DMS53 treated with DMSO at 0.1 percent for 48 hours (cell line): ENCODE measurements around the gene RRN3.
"Not testable (repeated sequence)": the region's sequence is repeated elsewhere in the genome, so short reads cannot be mapped to it uniquely, and the experiment has no call there.

Experiments
- DNase-seq: peaks from one replicate; lab custom pipeline; 2025; ENCODE audit not compliant: unreplicated experiment; lab: John Stamatoyannopoulos, UW

RRN3 gene, protein sequence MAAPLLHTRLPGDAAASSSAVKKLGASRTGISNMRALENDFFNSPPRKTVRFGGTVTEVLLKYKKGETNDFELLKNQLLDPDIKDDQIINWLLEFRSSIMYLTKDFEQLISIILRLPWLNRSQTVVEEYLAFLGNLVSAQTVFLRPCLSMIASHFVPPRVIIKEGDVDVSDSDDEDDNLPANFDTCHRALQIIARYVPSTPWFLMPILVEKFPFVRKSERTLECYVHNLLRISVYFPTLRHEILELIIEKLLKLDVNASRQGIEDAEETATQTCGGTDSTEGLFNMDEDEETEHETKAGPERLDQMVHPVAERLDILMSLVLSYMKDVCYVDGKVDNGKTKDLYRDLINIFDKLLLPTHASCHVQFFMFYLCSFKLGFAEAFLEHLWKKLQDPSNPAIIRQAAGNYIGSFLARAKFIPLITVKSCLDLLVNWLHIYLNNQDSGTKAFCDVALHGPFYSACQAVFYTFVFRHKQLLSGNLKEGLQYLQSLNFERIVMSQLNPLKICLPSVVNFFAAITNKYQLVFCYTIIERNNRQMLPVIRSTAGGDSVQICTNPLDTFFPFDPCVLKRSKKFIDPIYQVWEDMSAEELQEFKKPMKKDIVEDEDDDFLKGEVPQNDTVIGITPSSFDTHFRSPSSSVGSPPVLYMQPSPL

DNA sequence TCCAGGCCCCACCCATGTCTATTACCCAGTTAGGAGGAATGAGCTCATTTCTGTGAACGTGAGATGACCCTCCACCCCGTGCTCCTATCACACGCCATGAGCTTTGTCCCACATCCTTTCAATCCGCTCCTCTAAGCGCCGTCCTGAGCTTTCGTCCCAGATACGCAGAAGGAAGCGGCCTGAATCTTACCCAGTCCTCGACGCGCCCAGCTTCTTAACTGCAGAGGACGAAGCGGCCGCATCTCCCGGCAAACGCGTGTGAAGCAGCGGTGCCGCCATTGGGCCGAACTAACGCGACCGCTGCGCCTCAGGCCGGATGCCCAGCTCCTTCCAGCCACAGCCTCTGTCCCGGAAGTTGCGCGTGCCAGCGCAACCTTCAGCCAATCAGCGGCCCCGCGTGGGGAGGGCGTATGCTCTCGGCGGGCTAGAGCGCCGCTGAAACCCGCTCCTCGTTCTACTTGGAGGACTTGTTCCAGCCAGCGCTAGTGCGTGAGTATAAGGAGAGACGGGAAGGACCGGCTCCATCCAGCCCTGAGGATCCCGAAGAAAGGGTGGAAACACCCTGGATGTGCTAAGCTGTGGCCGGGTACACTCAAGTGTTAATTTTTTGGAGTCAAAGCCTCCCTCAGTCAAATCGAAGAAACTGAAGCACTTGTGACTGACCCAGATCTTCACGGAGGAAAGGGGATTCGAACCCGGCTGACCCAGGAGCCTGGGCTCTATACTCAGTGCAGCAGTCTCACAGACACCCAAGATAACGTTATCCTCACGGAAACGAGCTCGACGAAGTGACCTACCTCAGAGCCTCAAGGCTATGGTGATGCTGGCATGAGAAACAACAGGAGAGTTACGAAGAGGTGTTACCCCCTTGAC is at the start of gene RRN3:
TSS of gene RRN3 (minus strand) at position 318 of the 873 bp plus-strand sequence. CDS start at position 279, 39 bp downstream.
- DNase-seq: peak; percentile 55

DNA sequence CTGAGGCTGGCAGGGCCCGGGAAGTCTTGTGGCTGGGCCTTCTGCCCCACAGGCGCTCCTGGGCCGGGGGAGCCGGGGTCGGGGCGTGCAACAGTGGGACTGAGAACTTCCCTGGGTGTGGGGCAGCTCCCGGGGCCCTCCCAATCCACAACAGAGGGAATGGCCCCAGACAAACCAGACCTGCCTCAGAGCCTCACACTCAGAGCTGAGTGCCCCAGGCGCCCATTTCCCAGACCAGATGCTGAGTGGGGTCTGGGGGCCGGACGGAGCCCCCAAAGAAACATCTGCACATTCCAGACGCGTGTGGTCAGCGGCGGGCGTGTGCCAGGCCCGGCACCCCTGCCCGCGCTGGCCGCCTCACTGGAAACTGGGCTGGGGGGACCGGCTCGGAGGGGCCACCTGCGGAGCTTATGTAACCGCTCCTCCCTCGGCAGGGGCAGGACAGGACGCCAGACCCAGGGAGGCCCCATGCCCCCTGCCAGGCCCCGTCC is 49.6 kb upstream of the RRN3 start:
- DNase-seq: not testable (repeated sequence)

DNA sequence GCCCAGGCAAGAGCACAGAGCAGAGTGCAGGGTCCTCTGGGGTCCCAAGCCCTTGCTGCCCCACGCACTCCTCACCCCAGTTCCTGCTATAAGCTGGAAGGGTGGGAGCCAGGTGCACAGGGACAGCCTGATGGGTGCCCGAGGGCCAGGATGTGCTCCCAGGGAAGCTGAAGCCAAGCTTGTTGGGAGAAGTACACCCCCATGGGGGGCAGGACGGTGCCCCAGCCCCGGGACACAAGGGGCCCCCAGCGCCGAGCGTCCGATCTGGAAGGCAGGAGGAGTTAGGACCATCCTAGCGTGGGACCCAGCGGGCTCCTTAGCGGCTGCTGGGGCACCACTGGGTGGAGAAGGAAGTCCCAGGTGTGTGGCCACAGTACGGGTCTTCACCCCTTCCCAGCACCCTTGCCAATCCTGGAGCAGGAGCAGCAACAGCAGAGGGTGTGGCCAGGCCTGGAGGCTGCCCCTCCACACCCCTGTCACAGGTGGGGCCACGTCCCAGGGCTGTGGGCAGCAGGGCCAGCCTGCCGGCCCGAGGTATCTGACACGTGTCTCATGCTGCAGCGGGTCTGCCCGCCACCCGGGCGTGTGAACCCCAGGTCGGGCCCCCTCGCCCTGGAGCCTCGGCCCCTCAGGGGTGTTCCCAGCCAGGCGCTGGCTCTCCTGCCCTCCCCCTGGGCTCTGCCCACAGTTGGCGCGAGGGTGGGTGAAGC is 49.0 kb upstream of the RRN3 start:
- not testable (repeated sequence) for DNase-seq

DNA sequence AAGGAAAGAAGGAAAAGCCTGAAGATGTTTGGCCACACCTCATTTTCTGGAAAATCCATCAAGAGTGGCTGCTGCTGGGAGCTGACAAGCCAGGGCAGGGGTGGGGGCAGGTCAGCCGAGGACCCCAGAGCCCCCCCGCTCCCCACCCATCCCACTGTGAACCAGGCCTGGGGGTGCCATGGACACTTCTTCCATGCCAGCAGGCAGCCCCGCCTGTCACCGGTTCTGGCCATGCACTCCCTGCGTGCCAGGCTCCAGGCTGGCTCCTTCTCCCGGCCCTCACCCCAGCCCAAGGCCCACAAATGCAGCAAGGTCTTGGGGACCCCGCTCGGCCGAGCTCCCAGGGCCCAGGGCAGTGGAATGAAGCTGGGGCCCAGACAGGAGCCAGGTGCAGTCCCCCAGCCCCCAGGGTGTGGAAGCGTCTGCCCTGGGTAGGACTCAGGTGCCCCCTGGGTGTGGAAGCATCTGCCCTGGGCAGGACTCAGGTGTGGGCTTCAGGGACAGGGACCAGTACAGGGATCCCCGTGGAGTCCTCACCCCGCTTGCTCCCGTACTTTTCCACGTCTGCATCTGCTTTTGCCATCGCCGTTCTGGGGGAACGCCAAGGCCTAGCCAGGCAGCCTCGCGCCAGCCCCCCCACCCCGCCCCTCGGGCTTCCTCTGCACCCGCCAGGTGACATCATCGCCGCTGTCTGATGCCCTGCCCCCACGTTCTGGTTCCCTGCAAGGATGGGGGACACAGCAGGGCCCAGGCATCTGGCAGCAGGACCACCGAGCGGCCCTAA is 48.2 kb upstream of the RRN3 start:
- not testable (repeated sequence) for DNase-seq

DNA sequence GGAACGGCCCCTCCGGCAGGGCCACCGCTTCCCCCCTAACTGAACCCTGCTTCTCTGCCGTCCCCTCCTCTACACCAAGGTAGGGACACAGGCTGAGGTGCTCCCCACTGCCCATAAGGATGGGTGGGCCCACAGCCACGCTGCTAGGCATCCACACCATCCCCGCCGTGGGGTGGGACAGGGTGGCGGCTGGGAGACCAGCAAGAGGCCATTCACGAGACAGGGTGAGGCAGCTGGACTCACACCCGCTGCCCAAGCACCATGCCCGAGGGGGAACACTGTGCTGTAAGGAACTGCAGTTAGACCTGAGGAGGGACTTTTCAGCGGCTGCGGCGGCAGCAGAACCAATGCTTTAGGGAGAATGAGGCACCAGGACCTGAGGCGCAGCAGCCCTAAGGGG is 47.5 kb upstream of the RRN3 start:
- no peak for DNase-seq

DNA sequence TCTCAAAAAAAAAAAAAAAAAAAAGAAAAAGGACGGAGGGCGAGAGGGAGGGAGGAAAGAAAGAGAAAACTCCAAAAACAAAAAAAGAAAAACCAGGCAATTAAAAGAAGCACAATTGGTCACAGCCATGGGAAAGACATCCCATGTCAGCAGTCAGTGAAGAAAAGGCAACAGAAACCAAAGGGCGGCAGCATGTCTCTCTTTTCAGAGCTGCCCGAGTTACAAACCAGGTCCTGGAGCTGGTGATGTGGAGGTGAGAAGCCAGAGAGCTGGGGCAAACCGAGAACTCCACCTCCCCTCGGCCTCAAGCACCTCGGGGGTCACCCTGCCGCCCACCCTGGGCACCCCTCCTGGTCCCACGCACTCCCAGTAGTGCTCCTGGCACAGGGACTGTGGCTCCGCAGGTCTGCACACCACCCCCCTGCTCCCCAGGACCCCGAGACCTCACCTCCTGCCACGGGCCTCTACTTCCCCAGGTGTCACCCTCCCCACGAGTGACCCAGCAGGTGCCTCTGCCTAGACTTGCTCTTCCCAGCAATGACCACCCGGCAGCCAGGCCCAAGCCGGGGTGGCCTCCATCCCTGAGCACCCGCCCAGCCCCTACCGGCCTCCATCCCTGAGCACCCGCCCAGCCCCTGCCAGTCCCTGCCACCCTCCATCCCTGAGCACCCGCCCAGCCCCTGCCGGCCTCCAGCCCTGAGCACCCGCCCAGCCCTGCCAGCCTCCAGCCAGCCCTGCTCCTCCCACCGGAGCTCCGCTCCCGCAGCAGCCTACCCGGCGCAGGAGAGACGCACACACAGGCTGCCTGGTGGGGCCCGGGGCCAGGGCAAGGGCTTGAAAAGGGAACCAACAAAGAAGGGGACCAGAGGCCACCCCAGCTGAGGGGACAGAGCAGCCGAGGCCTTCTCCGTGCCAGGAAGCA is 46.6 kb upstream of the RRN3 start:
- DNase-seq: not testable (repeated sequence)

DNA sequence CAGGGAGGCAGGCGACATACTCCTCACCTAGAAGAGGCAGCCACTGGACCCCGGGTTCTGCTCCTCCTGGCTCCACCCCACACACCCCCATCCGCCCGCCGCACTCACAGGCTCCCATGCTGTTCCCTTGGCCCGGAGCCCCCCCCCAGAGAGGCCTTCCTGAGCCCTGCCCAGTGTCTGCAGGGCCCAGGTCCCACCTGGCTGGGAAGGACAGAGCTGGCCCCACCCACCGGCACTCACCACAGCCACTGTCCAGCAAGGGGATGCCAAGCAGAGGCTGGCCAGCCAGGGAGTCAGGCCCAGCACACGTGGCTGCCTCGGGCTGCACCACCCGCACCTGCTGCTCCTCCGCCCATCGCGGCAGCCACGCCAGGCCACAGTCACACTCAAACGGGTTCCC is 43.4 kb upstream of the RRN3 start:
- not testable (repeated sequence) for DNase-seq

DNA sequence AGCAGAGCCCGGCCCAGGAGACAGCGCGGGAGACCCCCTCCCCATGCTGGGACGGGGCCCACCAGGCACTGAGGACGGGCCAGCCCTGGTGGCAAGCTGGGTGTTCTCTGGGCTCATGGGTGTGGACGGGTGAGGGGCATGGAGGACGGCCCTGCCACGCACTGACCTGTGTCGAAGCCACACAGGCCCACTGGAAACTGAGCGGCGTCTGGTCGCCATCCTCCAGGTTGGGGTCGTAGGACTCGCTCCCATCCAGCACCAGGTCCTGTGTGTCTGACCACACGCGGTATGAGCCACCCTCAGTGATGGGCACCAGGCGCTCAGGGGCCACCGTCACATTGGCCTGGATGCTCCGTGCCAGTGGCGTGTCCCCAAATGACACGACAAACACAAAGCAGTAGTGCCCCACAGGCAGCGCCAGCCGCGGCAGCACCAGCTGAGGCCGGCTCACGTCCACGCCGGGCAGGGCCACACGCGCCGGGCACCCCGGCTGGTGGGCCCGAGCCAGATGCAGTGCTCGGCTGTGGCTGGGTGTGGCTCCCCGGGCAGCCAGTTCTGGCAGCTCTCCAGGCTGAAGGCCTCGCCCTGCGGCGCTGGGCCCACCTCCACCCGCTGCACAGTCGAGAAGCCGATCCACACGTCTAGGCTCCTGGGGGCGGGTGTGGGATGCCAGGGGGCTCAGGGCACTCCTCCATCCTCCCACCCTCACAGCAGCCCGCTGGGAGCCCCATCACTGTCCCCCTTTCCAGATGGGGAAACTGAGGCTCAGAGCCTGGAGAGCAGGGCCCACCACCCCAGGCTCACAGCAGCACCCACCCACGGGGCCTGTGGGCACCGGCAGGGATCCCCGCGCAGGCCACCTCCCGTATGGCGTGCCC is 41.6 kb upstream of the RRN3 start:
- not testable (repeated sequence) for DNase-seq

DNA sequence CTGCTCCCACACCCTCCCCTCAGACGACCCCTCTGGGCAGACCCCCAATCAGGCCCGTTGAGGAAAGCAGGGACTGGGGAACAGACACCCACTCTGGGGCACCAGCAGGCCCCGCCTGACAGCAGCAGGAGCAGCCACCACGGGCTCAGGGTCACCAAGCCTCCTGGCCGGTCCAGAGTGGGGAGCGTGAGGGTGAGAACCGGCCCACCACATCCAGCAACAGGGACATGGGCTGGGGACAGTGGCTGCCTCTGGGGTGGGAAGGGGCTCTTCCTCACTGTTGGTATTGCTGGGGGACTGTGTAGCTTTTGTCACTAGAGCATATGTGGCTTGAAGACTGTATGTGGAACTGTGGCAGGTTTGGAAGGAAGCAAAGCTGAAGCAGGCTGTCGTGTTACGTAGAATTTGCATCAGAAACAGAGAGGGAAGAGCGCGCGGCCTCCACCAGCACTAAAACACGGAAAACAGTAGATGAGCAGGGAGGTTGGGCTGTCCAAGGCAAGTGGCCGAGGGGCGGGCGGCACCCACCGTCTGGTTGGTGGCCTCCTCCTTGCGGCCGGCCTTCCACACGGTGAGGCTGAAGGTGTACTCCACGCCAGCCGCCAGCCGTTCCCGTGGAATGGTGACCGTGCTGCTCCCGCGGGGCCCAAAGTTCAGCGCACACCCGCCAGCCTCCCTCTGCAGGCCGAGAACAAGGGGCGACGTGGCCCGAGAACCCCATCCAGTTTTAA is 40.8 kb upstream of the RRN3 start:
- DNase-seq: not testable (repeated sequence)

DNA sequence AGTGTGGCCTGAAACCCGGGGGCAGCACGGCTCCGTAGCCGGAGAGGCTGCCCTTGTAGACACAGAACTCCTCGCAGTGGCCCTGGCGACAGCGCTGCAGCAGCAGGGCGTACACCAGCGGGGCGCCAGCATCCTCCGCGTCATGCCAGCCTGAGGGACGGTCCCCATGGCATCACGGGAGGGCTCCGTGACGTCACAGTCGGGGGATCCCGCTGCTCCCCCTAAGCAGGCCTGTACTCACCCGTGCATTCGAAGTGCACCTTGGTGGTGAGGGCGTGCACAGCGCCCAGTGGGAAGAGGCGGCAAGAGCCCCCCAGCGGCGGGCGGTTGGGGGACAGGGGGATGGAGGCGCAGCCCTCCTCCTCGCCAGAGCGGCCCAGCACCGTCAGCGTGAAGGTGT is 39.5 kb upstream of the RRN3 start:
- DNase-seq: not testable (repeated sequence)

DNA sequence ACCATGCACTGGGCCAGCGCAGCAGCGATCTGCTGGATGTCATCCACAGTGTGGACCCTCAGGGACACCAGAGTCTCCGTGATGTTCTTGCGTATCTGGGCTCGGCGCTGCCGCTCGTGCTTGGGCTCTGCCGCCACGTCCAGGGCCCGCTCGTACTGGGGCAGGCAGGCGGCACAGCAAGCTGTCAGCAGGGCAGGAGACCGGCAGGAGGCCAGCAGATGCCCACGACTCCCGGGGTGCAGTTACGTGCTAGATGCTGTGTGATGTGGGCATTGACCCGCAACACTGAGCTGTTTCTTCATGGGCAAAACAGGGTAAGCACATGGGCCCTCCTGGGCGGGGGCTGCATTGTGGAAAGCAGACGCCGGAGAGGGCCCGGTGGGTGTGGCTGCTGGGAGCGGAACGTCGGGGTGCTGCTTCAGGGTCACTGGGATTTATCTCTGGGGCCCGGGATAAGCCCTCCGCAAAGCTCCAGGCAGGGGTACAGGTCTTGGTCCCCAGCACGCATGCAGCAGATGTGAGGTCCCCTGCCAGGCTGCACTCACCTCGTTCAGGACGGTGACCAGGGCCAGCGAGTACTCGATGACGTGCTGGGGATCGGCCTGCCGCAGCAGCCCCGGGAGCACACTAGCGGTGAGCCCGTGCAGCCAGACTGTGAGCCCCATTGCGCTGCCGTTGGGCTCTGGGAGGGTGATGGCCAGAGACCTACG is 38.8 kb upstream of the RRN3 start:
- not testable (repeated sequence) for DNase-seq

DNA sequence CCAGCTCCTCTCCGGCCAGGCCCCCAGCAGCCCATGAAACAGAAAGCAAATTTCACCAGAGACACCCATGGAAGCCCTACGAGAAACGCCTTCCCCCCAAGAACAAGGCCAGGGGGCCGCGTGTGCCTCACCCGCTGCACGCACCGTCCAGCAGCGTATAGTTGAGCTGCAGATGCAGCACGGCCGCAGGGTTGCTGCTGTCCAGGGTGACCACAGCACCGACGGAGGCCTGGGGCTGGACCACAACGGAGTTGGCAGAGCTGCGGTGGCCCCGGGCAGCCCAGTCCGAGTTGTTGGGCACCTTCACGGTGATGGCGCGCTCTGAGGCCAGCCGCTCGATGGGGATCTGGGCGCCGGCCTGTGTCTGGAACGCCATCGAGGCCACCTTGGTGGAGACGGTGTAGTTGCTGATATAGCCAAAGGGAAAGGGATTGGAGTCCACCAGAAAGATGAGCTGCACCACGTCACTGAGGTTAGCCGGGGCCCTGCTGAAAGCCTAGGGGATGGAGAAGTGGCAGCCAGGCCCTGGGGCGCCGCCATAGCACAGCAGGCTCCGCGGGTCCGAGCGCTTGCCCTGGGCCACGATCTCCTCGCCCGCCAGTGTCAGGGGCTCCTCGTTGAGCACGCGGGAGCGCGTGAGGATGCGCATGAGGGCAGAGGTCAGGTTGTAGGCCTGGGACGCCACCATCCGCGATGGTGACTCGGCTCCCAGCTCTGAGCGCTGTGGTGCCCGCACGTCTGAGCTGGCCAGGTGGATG is 37.0 kb upstream of the RRN3 start:
- not testable (repeated sequence) for DNase-seq

DNA sequence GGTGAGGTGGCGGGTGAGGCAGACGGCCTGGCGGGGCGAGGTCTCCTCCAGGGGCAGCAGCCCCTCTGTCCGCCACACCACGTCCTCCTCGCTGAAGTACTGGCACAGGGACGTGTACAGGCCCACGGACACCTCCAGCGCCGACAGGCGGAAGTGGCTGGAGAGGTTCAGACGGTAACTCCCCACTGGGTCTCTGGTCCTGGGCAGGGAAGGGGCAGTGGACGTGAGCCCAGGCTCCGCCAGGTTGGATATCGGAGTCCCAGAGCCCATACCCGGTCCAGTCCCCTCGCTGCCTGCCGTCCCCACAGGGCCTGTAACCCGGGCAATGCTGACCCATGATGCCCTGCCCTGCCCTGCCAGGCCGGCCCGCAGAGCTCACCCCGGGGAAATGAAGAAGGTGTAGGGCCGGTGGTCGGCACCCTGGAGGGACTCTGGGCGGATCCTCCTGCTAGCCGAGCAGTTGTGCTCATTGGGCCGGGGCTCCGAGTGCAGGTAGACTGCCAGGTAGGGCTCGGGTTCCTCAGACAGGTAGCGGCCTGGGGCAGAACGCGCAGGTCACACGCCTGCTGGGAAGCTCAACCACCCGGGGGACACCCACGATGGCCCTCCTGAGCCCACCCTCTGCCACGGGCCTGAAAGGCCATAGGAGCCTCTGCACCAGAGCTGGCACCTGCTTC is 36.3 kb upstream of the RRN3 start:
- DNase-seq: not testable (repeated sequence)

DNA sequence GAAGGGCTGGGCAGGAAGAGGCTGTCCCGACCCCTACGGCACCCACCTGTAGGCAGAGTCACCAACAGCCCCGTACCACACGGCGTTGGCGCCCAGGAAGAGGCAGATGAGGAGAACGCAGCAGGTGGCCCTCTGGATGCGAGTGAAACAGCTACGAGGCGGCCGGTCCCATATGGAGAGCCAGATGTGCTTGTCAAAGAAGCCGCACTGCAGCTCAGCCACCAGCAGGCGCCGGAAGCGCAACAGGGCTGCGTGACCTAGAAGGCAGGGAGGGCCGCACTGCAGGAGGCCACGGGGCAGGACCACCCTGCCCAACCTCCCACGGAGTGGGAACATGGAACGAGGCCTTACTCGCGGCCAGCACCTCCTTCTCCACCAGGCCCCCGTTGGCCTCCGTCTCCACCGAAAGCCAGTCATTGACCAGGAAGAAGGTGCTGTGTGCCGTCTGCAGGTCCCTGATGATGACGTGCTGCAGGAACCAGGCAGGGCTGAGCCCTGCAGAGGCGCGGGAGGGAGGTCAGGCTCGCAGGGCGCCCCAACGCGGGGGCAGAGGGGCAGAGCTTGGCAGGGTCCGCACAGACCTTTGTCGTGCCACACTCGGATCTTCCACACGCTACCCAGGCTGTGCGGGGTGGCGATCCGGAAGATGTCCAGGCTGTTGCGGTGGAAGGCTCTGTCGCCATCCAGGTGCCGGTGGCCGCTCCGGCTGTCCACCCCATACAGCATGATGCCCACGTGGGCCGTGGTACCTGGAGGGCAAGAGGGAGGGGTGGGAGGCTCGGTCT is 33.8 kb upstream of the RRN3 start:
- DNase-seq: not testable (repeated sequence)
